Tibial nerve (tissue), 4 donors: ENCODE data around the gene PLA2G4A. TPM values are rescaled to one million over a fixed set of nuclear protein-coding genes. Genes with fewer than 3 reads are reported as not detected.
A peak's percentile ranks its signal among the peaks of the same experiment; 100 is the strongest.

Experiments used
- DNase-seq, 2 donors: peaks; one replicate each; pipeline ENCODE4 v3.0.0-alpha.2; 2019; ENCODE audit warnings: low spot score in 2 of 2
- H3K27ac ChIP-seq, 4 donors: fragments of 200-600 bp; sonication (generic) in 3 of 4; one replicate each; pipeline ENCODE4 v1.5.1; 2017 to 2019; ENCODE audit warnings: mild to moderate bottlenecking in 1 of 4
- H3K27me3 ChIP-seq, 2 donors: fragments of 200-600 bp; sonication (generic) in 1 of 2; one replicate each; pipeline versions ENCODE4 v1.5.1 to v1.6.0; 2017 to 2019
- H3K36me3 ChIP-seq, 3 donors: fragments of 200-600 bp; sonication (generic); one replicate each; pipeline ENCODE4 v1.5.1; 2018 to 2019
- H3K4me1 ChIP-seq, 4 donors: fragments of 200-600 bp; sonication (generic) in 3 of 4; one replicate each; pipeline ENCODE4 v1.5.1; 2017 to 2019
- H3K4me3 ChIP-seq, 4 donors: fragments of 200-600 bp; sonication (generic) in 3 of 4; one replicate each; pipeline ENCODE4 v1.5.1; 2017 to 2019; ENCODE audit warnings: mild to moderate bottlenecking in 1 of 4, moderate library complexity in 1 of 4
- H3K9me3 ChIP-seq, 4 donors: fragments of 200-600 bp; sonication (generic) in 3 of 4; one replicate each; pipeline ENCODE4 v1.5.1; 2017 to 2019
- EP300 ChIP-seq, 2 donors: sonication (generic); formaldehyde crosslinking; IDR thresholded peaks; one replicate each; pipeline ENCODE4 v1.6.1; 2017; ENCODE audit warnings: antibody characterized with exemption in 2 of 2, mild to moderate bottlenecking in 1 of 2
- POLR2A ChIP-seq, 2 donors: fragments of 450-650 bp; IDR thresholded peaks; one replicate each; pipeline ENCODE4 v1.6.1; 2017; ENCODE audit warnings: antibody characterized with exemption in 2 of 2, mild to moderate bottlenecking in 2 of 2, moderate library complexity in 2 of 2
- WGBS, 2 donors: methylation state at CpG; one replicate each; pipeline ENCODE4 v1.1.5; 2018; 5-methylcytosine and 5-hydroxymethylcytosine counted together
- total RNA-seq, 4 donors: library from RNA; depleted of rRNA; stranded (reverse); fragments of >200 nt; gene quantifications; one replicate each; pipeline ENCODE4 v1.1.0, GENCODE V29; 2016
- TF ChIP-seq, protein P1 (sequence below), 5 experiments: fragments of 200-600 bp in 3 of 5; fragments of 450-650 bp in 2 of 5; sonication (generic) in 3 of 5; IDR thresholded peaks; one replicate each; pipeline ENCODE4 v1.5.1; 2016 to 2019; ENCODE audit warnings: antibody characterized with exemption in 5 of 5, mild to moderate bottlenecking in 3 of 5, moderate library complexity in 2 of 5

The PLA2G4A gene
- total RNA-seq, 4 donors from 2014 or later, result 3.7 to 7.2 (median 6.3) TPM

DNA sequence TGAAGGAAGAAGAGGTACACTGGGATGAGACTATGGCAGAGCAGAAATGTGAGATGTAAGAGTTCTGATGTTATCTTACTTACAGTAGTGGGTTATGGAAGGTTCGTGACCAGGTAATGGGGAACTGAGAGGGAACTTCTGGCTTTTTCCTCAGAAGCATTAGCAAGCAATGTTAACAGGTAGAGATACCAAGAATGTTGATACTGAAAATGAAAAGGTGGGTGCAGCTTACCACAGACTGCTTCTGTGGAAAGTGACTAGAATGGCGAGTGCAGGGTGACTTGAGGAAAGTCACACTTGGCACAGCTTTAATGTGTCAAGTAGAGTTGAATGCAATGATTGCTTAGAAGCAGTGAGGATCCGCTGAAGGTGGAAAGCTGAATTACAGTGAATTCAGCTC is 70.8 kb downstream of the PLA2G4A start:
- H3K36me3 ChIP-seq, result no peaks in the 10 kb centered on the region
- H3K4me3 ChIP-seq, result no peak overlapping the region
- no peak overlapping the region for H3K27ac ChIP-seq
- H3K4me1 ChIP-seq, result peaks cover 0 to 42% (median 2%) of the 10 kb centered on the region in 4 donors
- H3K27me3 ChIP-seq, result no peaks in the 10 kb centered on the region
- WGBS, 2 donors, result 89 to 93% methylated on average over 3 of the region's 3 CpGs
- no peaks in the 10 kb centered on the region for H3K9me3 ChIP-seq
- no peak for DNase-seq
- TF ChIP-seq POLR2A (IDR thresholded peaks at IDR 0.05) (no peak), EP300 (IDR thresholded peaks at IDR 0.05) (no peak)
- TF ChIP-seq, protein P1, sequence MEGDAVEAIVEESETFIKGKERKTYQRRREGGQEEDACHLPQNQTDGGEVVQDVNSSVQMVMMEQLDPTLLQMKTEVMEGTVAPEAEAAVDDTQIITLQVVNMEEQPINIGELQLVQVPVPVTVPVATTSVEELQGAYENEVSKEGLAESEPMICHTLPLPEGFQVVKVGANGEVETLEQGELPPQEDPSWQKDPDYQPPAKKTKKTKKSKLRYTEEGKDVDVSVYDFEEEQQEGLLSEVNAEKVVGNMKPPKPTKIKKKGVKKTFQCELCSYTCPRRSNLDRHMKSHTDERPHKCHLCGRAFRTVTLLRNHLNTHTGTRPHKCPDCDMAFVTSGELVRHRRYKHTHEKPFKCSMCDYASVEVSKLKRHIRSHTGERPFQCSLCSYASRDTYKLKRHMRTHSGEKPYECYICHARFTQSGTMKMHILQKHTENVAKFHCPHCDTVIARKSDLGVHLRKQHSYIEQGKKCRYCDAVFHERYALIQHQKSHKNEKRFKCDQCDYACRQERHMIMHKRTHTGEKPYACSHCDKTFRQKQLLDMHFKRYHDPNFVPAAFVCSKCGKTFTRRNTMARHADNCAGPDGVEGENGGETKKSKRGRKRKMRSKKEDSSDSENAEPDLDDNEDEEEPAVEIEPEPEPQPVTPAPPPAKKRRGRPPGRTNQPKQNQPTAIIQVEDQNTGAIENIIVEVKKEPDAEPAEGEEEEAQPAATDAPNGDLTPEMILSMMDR (IDR thresholded peaks at IDR 0.05), result no peak

DNA sequence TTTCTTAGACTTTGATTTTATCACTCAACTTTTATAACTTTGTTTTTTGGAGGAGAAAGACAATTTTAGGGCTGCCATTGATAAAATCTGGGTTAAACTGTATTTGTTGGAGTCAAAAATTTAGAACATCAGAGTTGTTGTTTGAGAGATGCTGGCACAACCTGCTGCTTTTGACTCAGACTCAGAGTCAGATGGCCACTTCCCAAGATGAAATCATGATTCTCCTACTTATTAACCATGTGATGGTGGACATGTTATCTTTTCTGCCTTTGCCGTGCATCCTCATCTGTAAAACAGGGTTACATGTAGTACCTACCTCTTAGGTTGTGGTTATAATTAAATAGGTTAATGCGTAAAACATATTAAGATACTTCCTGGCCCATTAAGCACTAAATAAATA is 71.2 kb downstream of the PLA2G4A start:
- Histone ChIP-seq H3K4me3 (no peak overlapping the region), H3K9me3 (no peaks in the 10 kb centered on the region), H3K36me3 (no peaks in the 10 kb centered on the region), H3K4me1 (peaks cover 0 to 38% (median 2%) of the 10 kb centered on the region in 4 donors), H3K27ac (peak overlapping the region in 1 of 4 donors; percentile 54), H3K27me3 (no peaks in the 10 kb centered on the region)
- no peak for DNase-seq
- TF ChIP-seq, protein P1 (IDR thresholded peaks at IDR 0.05), result no peak
- TF ChIP-seq POLR2A (IDR thresholded peaks at IDR 0.05), result no peak
- TF ChIP-seq EP300 (IDR thresholded peaks at IDR 0.05), result no peak
- WGBS, 2 donors, result 87 to 90% methylated on average over 2 of the region's 2 CpGs

DNA sequence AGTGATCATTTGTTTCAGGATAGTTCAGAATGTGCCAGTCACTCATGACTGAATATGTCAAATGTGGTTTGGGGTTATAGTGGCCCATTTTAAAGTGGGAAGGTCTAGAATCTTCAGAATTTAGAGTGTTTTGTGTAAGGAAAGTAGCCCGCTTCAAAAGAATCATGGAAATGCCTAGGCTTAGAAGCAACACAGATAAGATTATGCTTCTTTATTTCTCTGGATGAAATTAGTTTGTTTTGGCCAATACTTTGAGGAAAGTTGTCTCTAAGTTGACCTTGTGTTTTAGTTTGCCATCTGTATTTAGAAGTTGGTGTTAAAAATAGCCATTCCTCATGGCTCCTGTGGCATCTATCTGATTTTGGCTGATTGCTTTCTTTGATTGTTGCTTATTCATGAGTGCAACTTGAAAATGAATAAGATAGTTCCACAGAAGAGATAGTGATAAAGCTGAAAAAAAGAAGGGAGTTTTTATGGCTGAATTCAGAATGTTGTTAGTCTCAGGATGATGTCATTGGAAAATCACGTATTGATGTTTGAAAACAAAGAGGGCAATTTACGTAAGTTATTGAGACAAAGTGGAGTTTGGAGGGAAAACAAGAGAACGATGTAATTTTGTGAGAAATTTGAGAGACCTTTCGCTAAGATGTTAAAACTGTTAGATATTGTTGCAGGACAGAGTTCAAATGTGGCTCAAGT is 71.9 kb downstream of the PLA2G4A start:
- Histone ChIP-seq H3K36me3 (no peaks in the 10 kb centered on the region), H3K4me3 (no peak overlapping the region), H3K27ac (peak overlapping the region in 2 of 4 donors; percentile 28 to 54), H3K4me1 (peaks cover 0 to 33% (median 2%) of the 10 kb centered on the region in 4 donors), H3K27me3 (no peaks in the 10 kb centered on the region), H3K9me3 (no peaks in the 10 kb centered on the region)
- WGBS, 2 donors, result 40 to 47% methylated on average over 5 of the region's 5 CpGs
- no peak for DNase-seq
- TF ChIP-seq EP300 (IDR thresholded peaks at IDR 0.05) (no peak), POLR2A (IDR thresholded peaks at IDR 0.05) (no peak)
- TF ChIP-seq, protein P1 (IDR thresholded peaks at IDR 0.05), result no peak

DNA sequence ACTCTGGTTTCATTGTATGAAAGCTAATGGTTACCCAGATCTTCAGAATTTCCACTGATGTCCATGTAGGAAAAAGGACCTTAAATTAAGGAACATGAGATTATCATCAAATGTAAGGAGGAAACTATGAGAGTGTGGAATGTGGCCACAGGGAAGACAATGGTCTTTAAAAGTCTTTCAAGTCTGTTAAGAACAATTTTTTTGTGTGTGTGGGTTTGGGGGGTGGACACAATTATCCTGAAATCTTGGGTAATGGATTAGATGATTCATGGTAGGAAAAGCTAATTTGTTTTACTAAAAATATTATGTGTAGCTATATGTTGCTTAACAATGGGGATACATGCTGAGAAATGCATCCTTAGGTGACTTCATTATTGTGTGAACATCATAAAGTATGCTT is 72.9 kb downstream of the PLA2G4A start:
- H3K27me3 ChIP-seq, result no peaks in the 10 kb centered on the region
- no peaks in the 10 kb centered on the region for H3K36me3 ChIP-seq
- H3K9me3 ChIP-seq, result no peaks in the 10 kb centered on the region
- peaks cover 0 to 26% (median 1%) of the 10 kb centered on the region in 4 donors for H3K4me1 ChIP-seq
- H3K4me3 ChIP-seq, result no peak overlapping the region
- peak overlapping the region in 1 of 4 donors; percentile 8 for H3K27ac ChIP-seq
- TF ChIP-seq, protein P1 (IDR thresholded peaks at IDR 0.05), result no peak
- TF ChIP-seq POLR2A (IDR thresholded peaks at IDR 0.05), result no peak
- no peak for TF ChIP-seq EP300 (IDR thresholded peaks at IDR 0.05)
- DNase-seq, result no peak

DNA sequence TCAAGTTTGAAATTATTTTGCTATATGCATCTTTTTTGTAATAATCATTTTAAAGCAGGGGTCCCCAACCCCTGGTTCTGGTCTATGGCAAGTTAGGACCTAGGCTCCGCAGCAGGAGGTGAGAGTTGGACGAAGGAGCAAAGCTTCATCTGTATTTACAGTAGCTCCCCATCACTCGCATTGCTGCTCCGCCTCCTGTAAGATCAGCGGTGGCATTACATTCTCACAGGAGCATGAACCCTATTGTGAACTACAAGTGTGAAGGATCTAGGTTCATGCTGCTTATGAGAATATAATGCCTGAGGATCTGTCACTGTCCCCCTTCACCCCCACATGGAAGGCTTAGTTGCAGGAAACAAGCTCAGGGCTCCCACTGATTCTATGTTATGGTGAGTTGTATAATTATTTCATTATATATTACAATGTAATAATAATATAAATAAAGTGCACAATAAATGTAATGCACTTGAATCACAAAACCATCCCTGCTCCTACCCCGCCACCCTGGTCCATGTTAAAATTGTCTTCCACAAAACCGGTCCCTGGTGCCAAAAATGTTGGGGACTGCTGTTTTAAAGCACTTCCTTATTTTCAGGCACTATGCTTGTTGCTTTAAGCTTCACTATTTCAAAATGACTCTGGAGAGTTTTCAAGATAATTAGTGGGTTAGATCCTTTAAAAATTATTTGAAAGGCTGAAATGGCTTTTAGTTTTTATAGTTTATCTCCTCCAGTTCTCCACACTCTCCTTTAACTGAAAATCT is 74.8 kb downstream of the PLA2G4A start:
- Histone ChIP-seq H3K27me3 (no peaks in the 10 kb centered on the region), H3K27ac (no peak overlapping the region), H3K9me3 (no peaks in the 10 kb centered on the region), H3K36me3 (no peaks in the 10 kb centered on the region), H3K4me3 (no peak overlapping the region), H3K4me1 (peaks cover 0 to 23% (median 0%) of the 10 kb centered on the region in 4 donors)
- DNase-seq, result no peak
- TF ChIP-seq POLR2A (IDR thresholded peaks at IDR 0.05) (no peak), EP300 (IDR thresholded peaks at IDR 0.05) (no peak)
- WGBS, 2 donors, result 70 to 84% methylated on average over 7 of the region's 7 CpGs
